Testis (tissue), 2 donors: ENCODE results near the gene AMDHD2.

Experiments
- POLR2A ChIP-seq: fragments of 450-650 bp; IDR thresholded peaks from one replicate; pipeline ENCODE4 v1.6.1; 2017; ENCODE audit warnings: antibody characterized with exemption, mild to moderate bottlenecking, moderate library complexity
- TF ChIP-seq, protein P1 (sequence below), 3 experiments: fragments of 450-650 bp in 2 of 3; fragments of 200-600 bp in 1 of 3; sonication (generic) in 1 of 3; IDR thresholded peaks; one replicate each; pipeline ENCODE4 v1.5.1; 2016 to 2019; ENCODE audit warnings: antibody characterized with exemption in 3 of 3, mild to moderate bottlenecking in 2 of 3, moderate library complexity in 1 of 3

DNA sequence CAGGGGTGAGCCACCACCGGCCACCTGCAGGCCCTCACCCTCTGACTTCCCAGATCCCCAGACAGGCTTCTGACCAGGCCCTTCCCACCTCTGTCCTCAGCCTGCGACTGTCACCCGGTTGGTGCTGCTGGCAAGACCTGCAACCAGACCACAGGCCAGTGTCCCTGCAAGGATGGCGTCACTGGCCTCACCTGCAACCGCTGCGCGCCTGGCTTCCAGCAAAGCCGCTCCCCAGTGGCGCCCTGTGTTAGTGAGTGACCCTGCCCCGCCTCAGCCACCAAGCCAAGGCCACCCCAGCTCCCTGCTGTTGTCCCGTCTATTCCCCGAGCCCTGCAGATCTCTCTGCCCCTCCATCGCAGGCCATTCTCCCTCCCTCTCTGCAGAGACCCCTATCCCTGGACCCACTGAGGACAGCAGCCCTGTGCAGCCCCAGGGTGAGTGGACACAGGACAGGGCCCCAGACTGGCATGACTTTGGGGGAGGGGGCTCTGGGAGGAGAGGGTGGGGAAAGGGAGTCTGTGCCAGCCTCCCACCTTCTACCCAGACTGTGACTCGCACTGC lies 47.2 kb upstream of the AMDHD2 start:
- TF ChIP-seq, protein P1, sequence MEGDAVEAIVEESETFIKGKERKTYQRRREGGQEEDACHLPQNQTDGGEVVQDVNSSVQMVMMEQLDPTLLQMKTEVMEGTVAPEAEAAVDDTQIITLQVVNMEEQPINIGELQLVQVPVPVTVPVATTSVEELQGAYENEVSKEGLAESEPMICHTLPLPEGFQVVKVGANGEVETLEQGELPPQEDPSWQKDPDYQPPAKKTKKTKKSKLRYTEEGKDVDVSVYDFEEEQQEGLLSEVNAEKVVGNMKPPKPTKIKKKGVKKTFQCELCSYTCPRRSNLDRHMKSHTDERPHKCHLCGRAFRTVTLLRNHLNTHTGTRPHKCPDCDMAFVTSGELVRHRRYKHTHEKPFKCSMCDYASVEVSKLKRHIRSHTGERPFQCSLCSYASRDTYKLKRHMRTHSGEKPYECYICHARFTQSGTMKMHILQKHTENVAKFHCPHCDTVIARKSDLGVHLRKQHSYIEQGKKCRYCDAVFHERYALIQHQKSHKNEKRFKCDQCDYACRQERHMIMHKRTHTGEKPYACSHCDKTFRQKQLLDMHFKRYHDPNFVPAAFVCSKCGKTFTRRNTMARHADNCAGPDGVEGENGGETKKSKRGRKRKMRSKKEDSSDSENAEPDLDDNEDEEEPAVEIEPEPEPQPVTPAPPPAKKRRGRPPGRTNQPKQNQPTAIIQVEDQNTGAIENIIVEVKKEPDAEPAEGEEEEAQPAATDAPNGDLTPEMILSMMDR (IDR thresholded peaks at IDR 0.05) = no peak
- no peak for TF ChIP-seq POLR2A
